Upper lobe of left lung (tissue), 6 donors: ENCODE results near the gene DISC1. TPM values are rescaled to one million over a fixed set of nuclear protein-coding genes. Genes with fewer than 3 reads are reported as not detected.
A peak's percentile ranks its signal among the peaks of the same experiment; 100 is the strongest.

ENCODE experiments used
- ATAC-seq, 2 donors: fragments of 200-7000 bp; cut with Tn5 transposase; one replicate each; pipeline ENCODE4 v1.9.1; 2022; ENCODE audit warnings: mild to moderate bottlenecking in 2 of 2, moderate library complexity in 2 of 2; ENCODE audit not compliant: low FRiP score in 2 of 2
- DNase-seq, 2 donors: peaks; one replicate each; pipeline ENCODE4 v3.0.0-alpha.2; 2019 to 2020
- H3K27ac ChIP-seq, 4 donors: fragments of 200-600 bp; sonication (generic); one replicate each; pipeline ENCODE4 v1.5.1; 2016 to 2019
- H3K27me3 ChIP-seq, 4 donors: fragments of 200-600 bp; sonication (generic); one replicate each; pipeline ENCODE4 v1.5.1; 2017 to 2019
- H3K36me3 ChIP-seq, 4 donors: fragments of 200-600 bp; sonication (generic); one replicate each; pipeline ENCODE4 v1.5.1; 2016 to 2019
- H3K4me1 ChIP-seq, 4 donors: fragments of 200-600 bp; sonication (generic); one replicate each; pipeline ENCODE4 v1.5.1; 2018 to 2019
- H3K4me3 ChIP-seq, 4 donors: fragments of 200-600 bp; sonication (generic); one replicate each; pipeline ENCODE4 v1.5.1; 2017 to 2019; ENCODE audit warnings: mild to moderate bottlenecking in 2 of 4, moderate library complexity in 1 of 4
- H3K9me3 ChIP-seq, 4 donors: fragments of 200-600 bp; sonication (generic); one replicate each; pipeline ENCODE4 v1.5.1; 2018 to 2019
- EP300 ChIP-seq, 4 donors: sonication (generic); formaldehyde crosslinking; IDR thresholded peaks; one replicate each; pipeline ENCODE4 v1.5.1; 2017; ENCODE audit warnings: antibody characterized with exemption in 4 of 4, control low read depth in 2 of 4
- POLR2A ChIP-seq, 4 donors: fragments of 450-650 bp; IDR thresholded peaks; one replicate each; pipeline ENCODE4 v1.5.1; 2016 to 2017; ENCODE audit warnings: antibody characterized with exemption in 4 of 4, mild to moderate bottlenecking in 2 of 4
- POLR2AphosphoS5 ChIP-seq, 2 donors: sonication (generic); formaldehyde crosslinking; IDR thresholded peaks; one replicate each; pipeline ENCODE4 v1.5.1; 2017; ENCODE audit warnings: antibody characterized with exemption in 2 of 2
- WGBS, 2 donors: methylation state at CpG; one replicate each; pipeline ENCODE4 v1.1.5; 2017 to 2018; 5-methylcytosine and 5-hydroxymethylcytosine counted together
- total RNA-seq, 6 donors: library from RNA; depleted of rRNA in 4 of 6; stranded (reverse); fragments of >200 nt in 4 of 6; gene quantifications; one replicate each; pipeline versions ENCODE4 v1.1.0 to v1.2.1, GENCODE V29; 2016 to 2021
- TF ChIP-seq, protein P1 (sequence below), 6 experiments: fragments of 450-650 bp in 4 of 6; fragments of 200-600 bp in 2 of 6; sonication (generic) in 2 of 6; IDR thresholded peaks; one replicate each; pipeline ENCODE4 v1.5.1; 2016 to 2019; ENCODE audit warnings: antibody characterized with exemption in 6 of 6
- donor health status: DM: no; HTN: no; CAD: no; lungs with moderate emphysema.
- donor health status: DM: no; HTN: yes; CAD: no; lungs with severe emphysema.

DISC1 gene
- total RNA-seq, 6 donors from 2014 or later: 6.1 to 16.8 (median 10.5) TPM

DNA sequence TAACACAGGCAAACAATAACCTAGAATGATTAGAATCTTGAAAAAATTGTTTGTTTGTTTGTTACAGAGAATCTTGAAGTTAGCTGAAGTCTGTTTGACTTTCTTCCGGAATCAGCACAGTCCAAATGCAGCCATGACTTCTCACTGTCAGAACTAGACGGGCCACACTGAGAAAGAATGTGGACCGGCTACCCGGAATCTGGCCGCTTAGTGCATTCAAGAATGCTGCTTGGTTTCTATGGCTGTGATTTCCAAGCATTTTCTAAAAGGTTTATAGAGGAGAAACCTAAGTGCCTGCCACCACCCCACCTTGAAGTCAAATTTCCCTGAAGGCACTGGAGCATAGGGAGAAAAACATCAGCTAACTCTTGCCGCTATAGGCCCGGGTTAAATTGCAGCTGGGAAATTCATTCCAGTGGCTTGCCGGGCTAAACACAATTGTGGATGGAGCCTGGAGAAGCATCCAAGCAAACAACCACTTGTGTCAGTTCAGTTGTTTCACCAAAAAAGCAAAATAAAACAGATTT, 231.1 kb downstream of the DISC1 start:
- 88 to 90% methylated on average over 8 of the region's 8 CpGs for WGBS, 2 donors
- Histone ChIP-seq H3K4me1 (peaks cover 0 to 4% (median 0%) of the 10 kb centered on the region in 4 donors), H3K27ac (no peak overlapping the region), H3K9me3 (no peaks in the 10 kb centered on the region), H3K36me3 (no peaks in the 10 kb centered on the region), H3K4me3 (no peak overlapping the region), H3K27me3 (no peaks in the 10 kb centered on the region)
- TF ChIP-seq POLR2A (IDR thresholded peaks at IDR 0.05) (no peak), POLR2AphosphoS5 (IDR thresholded peaks at IDR 0.05) (no peak), EP300 (IDR thresholded peaks at IDR 0.05) (no peak)
- TF ChIP-seq, protein P1, sequence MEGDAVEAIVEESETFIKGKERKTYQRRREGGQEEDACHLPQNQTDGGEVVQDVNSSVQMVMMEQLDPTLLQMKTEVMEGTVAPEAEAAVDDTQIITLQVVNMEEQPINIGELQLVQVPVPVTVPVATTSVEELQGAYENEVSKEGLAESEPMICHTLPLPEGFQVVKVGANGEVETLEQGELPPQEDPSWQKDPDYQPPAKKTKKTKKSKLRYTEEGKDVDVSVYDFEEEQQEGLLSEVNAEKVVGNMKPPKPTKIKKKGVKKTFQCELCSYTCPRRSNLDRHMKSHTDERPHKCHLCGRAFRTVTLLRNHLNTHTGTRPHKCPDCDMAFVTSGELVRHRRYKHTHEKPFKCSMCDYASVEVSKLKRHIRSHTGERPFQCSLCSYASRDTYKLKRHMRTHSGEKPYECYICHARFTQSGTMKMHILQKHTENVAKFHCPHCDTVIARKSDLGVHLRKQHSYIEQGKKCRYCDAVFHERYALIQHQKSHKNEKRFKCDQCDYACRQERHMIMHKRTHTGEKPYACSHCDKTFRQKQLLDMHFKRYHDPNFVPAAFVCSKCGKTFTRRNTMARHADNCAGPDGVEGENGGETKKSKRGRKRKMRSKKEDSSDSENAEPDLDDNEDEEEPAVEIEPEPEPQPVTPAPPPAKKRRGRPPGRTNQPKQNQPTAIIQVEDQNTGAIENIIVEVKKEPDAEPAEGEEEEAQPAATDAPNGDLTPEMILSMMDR (IDR thresholded peaks at IDR 0.05): no peak
- ATAC-seq: no peak
- no peak for DNase-seq

DNA sequence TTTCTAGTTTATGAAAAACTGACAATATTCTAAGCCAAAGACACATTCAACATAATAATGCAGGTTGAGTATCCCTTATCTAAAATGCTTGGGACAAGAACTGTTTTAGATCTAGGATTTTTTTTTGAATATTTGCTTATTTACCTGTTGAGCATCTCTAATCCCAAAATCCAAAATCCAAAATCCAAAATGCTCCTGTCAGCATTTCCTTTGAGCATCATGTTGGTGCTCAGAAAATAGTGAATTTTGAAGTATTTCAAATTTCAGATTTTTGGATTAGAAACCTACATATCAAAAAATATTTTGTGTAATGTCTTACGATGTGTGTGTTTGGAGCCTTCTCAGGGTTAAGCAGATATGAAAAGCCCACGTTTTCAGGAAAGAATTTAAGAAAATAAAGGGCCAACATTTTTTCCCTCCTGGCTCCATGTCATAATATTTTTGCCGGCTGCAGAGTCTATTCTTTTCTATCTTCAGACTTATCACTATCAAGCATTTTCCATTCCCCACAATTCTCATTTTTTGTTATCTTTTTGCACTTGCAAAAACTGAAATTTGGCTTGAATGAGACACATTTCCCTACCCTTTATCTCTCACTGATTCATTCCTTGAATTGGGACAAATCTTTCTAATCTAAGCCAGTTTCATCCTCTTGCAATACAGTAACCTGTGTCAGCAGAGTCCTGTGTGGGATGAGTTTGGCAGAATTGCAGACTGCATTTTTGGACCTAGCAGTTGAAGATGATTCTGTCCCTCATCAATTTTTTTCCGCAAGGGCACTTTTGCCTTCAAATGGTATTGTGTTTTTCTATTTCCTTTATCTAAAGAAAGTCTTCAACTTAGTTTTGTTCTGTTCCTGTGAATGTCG, 233.9 kb downstream of the DISC1 start:
- DNase-seq (no peak), ATAC-seq (peak in 1 of 2 donors; percentile 55)
- H3K9me3 ChIP-seq: no peaks in the 10 kb centered on the region
- H3K27me3 ChIP-seq: no peaks in the 10 kb centered on the region
- H3K36me3 ChIP-seq: no peaks in the 10 kb centered on the region
- TF ChIP-seq, protein P1 (IDR thresholded peaks at IDR 0.05): no peak
- TF ChIP-seq POLR2AphosphoS5 (IDR thresholded peaks at IDR 0.05): no peak
- TF ChIP-seq EP300 (IDR thresholded peaks at IDR 0.05): no peak
- no peak for TF ChIP-seq POLR2A (IDR thresholded peaks at IDR 0.05)
- H3K27ac ChIP-seq: no peak overlapping the region
- H3K4me3 ChIP-seq: no peak overlapping the region
- peaks cover 0 to 5% (median 2%) of the 10 kb centered on the region in 4 donors for H3K4me1 ChIP-seq
- 81% methylated on average over 5 of the region's 5 CpGs for WGBS, 2 donors

DNA sequence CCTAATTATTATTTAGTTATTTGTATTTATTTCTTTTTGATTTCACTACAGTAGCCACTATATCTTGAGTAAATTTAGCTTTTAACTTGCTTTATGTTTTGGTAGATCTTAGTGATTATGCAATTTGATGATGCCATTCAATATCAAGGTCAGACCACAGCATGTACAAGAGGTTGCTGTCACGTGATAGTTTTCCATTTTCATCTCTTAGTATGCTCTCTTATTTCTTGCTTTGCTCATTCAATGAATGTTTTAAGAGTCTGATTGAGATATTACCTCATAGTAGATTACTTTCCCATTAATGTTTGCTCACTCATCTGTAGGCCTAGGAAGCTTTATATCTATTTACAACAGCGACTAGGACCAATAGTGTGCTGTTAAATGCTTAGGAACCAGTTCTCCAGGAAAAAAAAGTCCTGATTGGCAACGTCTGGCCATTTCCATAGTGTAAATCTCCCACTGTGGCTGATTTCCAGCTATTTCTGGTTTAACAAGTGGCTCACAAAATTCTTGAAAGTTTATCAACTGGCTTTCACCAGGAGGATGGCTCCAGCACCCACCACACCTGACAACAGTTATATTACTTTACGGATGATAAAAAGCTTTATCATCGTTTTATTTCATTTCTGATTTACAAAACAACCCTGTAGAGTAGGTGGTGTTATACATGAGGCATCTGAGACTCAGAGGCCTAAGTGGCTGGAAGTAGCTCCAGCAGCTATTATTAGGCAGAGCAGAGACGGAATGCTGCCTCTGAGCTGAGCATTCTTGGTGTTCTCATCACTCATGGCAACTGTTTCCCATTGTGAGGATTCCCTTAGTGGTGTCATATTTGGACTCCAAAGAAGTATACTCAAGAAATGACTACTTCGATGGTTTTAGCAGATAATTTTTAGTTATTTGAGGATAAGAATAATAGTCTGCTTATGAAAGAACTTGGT, 235.2 kb downstream of the DISC1 start:
- Histone ChIP-seq H3K9me3 (no peaks in the 10 kb centered on the region), H3K27me3 (no peaks in the 10 kb centered on the region), H3K4me3 (no peak overlapping the region), H3K4me1 (peaks cover 0 to 12% (median 3%) of the 10 kb centered on the region in 4 donors), H3K36me3 (no peaks in the 10 kb centered on the region), H3K27ac (no peak overlapping the region)
- TF ChIP-seq EP300 (IDR thresholded peaks at IDR 0.05): no peak
- TF ChIP-seq, protein P1 (IDR thresholded peaks at IDR 0.05): no peak
- TF ChIP-seq POLR2A (IDR thresholded peaks at IDR 0.05): no peak
- no peak for TF ChIP-seq POLR2AphosphoS5 (IDR thresholded peaks at IDR 0.05)
- ATAC-seq (peak in 1 of 2 donors; percentile 76), DNase-seq (no peak)
- 72 to 76% methylated on average over 7 of the region's 7 CpGs for WGBS, 2 donors

DNA sequence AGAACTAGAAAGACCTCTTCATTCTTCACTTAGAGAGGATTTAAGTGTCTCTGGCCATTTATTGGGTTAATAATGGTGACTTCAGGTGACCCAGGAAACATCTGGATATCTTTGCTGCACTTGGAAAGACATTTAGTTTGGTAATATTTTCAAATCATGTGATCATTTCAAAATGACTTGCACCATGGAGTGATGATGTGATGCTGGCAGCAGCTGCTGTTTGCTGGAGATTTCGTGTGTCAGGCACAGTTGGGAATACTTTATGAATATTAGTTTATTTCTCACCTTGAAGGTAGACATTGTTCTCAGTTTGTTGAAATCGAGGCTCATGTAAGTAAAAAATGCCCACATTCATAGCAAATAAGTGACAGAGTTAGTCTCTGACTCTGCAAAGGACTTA, 236.0 kb downstream of the DISC1 start:
- DNase-seq (no peak), ATAC-seq (no peak)
- Histone ChIP-seq H3K27me3 (no peaks in the 10 kb centered on the region), H3K27ac (no peak overlapping the region), H3K4me1 (peaks cover 0 to 19% (median 3%) of the 10 kb centered on the region in 4 donors), H3K36me3 (no peaks in the 10 kb centered on the region), H3K9me3 (no peaks in the 10 kb centered on the region), H3K4me3 (no peak overlapping the region)
- TF ChIP-seq, protein P1 (IDR thresholded peaks at IDR 0.05): no peak
- no peak for TF ChIP-seq POLR2AphosphoS5 (IDR thresholded peaks at IDR 0.05)
- no peak for TF ChIP-seq POLR2A (IDR thresholded peaks at IDR 0.05)
- TF ChIP-seq EP300 (IDR thresholded peaks at IDR 0.05): no peak
- WGBS, 2 donors: 66% methylated on average over 2 of the region's 2 CpGs
